ENCODE results near the gene COA1. TPM values are rescaled to one million over a fixed set of nuclear protein-coding genes. Genes with fewer than 3 reads are reported as not detected.
"Not testable (repeated sequence)": the region's sequence is repeated elsewhere in the genome, so short reads cannot be mapped to it uniquely, and the experiment has no call there.

The COA1 gene, protein sequence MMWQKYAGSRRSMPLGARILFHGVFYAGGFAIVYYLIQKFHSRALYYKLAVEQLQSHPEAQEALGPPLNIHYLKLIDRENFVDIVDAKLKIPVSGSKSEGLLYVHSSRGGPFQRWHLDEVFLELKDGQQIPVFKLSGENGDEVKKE
- total RNA-seq = 27.0 and 29.4 TPM in 2 replicates

DNA sequence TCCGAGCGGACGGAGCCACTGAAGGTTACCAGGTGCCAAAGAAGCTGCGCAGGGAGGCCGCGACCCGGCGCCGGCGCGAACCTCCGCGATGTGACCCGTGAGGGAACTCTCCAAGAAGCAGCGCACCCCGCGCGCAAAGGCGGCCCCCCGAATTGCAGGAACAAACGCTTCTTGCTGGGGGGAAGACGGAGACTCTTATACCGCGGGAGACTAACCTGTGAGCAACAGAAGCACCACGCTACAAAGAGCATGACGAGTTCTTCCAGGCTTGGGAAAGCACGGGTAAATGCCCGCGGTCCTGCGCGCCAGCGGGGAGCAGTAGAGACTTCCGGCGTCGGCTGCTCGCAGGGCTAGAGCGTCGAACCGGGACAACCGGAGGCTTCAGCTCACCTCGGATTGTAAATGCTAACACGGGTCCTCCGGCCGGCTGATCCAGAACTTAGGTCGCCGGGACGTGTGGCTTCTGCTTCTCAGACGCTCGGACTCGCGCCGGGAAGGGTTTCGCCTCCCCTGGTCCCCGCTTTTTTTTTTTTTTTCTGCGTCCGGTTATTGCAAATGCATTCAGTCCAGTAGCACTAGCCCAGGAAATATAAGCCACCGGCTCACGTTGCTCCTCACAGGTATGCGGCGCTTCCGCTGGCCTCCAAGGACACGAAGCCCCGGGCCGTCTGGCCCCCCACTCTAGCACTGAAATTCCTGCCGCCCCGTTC, at the start of gene COA1:
TSS of gene COA1 (minus strand) at position 310 of the 710 bp plus-strand sequence. CDS start 80,909 bp downstream, outside the sequence.
- peak; percentile 93 to 94 for DNase-seq (ENCODE audit: low read depth in 2 of 2)

DNA sequence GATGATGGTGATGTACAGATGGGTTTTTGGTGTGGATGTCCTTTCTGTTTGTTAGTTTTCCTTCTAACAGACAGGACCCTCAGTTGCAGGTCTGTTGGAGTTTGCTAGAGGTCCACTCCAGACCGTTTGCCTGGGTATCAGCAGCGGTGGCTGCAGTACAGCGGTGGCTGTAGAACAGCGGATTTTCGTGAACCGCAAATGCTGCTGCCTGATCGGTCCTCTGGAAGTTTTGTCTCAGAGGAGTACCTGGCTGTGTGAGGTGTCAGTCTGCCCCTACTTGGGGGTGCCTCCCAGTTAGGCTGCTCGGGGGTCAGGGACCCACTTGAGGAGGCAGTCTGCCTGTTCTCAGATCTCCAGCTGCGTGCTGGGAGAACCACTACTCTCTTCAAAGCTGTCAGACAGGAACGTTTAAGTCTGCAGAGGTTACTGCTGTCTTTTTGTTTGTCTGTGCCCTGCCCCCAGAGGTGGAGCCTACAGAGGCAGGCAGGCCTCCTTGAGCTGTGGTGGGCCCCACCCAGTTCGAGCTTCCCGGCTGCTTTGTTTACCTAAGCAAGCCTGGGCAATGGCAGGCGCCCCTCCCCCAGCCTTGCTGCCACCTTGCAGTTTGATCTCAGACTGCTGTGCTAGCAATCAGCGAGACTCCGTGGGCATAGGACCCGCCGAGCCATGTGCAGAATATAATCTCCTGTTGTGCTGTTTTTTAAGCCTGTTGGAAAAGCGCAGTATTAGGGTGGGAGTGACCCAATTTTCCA, 49.1 kb upstream of the COA1 start:
- DNase-seq (ENCODE audit: low read depth in 2 of 2) = not testable (repeated sequence)

DNA sequence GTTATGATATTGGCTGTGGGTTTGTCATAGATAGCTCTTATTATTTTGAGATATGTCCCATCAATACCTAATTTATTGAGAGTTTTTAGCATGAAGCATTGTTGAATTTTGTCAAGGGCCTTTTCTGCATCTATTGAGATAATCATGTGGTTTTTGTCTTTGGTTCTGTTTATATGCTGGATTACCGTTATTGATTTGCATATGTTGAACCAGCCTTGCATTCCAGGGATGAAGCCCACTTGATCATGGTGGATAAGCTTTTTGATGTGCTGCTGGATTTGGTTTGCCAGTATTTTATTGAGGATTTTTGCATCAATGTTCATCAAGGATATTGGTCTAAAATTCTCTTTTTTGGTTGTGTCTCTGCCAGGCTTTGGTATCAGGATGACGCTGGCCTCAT, 45.9 kb upstream of the COA1 start:
- DNase-seq (ENCODE audit: low read depth in 2 of 2) = not testable (repeated sequence)

GRCh38 chr7:43773268-43773667, 43.9 kb upstream of the COA1 start:
- DNase-seq (ENCODE audit: low read depth in 2 of 2) = not testable (repeated sequence)

GRCh38 chr7:43771573-43771972, 42.2 kb upstream of the COA1 start:
- no peak for DNase-seq (ENCODE audit: low read depth in 2 of 2)

DNA sequence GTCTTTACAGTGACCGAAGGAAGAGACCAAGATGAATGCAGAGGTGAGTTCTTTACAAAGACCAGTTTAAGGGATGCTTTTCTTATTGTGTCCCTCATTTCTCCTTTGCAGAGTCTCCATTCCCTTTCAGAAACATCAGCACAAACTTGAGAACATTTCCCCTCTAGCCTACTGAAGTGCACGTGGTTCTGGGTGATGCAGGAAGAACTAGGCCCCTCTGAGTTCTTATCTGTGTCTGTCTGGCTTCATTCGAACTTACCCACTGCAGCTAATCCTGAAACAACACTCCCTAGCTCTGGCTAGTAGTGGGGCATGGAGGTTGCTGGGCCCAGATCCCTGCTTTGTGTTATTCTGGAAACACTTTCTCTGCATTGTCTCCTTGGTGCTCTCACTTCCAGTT, 41.8 kb upstream of the COA1 start:
- DNase-seq (ENCODE audit: low read depth in 2 of 2) = no peak

- DNase-seq (ENCODE audit: low read depth in 2 of 2) = no peak
These were observed 40.6 kb upstream of the COA1 start for GRCh38 chr7:43769791-43770465.

- DNase-seq (ENCODE audit: low read depth in 2 of 2) = no peak
These were observed 40.0 kb upstream of the COA1 start for GRCh38 chr7:43769281-43769680.

- no peak for DNase-seq (ENCODE audit: low read depth in 2 of 2)
These were observed 39.6 kb upstream of the COA1 start for GRCh38 chr7:43768887-43769272.

DNA sequence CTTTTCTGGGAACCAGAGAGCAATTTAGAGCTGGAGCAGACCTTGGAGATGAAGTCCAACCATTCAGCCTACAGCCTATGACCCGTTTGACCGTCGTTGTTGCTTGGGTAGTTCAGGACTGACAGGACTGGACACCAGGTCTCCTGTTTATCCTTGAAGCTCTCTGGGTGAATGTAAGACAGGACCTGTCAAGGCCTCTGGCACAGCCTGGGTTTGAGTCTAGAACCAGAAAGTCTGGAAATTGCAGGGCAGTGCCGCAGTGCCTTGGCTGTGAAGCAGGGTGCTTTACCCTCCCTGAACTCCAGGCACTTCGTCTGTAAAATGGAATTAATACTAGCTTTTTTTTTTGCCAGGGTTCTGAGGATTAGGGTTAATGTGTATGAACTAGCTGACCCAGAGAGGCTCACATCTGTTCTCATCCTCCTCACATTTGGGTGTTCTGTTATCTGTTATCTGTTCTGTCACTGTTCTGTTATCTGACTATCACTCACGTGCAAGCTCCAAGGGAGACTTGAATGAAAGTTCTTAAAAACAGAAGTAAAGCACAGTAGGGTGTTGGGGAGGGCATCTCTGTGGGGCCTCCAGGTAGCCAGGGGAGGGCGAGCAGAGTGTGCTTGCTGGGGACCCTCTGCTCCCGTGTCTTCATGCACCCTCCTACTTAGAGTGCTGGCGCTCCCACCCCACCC, 39.0 kb upstream of the COA1 start:
- no peak for DNase-seq (ENCODE audit: low read depth in 2 of 2)

- no peak for DNase-seq (ENCODE audit: low read depth in 2 of 2)
These were observed 38.0 kb upstream of the COA1 start for GRCh38 chr7:43767311-43767710.

DNA sequence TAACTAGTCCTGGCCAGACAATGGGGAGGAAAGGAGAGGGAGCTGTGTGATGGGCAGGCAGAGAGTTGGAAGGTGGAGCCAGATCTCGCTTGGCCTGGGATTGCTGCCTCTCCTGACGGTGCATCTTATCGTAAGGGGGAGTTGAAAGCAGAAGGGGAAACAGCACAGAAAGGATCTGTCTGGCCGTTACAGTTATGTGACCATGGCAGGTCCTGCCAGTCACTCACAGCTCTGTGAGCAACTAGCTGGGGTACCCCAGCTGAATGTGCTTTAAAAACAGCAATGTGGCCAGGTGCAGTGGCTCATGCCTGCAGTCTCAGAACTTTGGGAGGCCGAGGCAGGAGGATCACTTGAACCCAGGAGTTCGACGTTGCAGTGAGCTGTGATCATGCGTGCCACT, 37.2 kb upstream of the COA1 start:
- DNase-seq (ENCODE audit: low read depth in 2 of 2) = no peak

DNA sequence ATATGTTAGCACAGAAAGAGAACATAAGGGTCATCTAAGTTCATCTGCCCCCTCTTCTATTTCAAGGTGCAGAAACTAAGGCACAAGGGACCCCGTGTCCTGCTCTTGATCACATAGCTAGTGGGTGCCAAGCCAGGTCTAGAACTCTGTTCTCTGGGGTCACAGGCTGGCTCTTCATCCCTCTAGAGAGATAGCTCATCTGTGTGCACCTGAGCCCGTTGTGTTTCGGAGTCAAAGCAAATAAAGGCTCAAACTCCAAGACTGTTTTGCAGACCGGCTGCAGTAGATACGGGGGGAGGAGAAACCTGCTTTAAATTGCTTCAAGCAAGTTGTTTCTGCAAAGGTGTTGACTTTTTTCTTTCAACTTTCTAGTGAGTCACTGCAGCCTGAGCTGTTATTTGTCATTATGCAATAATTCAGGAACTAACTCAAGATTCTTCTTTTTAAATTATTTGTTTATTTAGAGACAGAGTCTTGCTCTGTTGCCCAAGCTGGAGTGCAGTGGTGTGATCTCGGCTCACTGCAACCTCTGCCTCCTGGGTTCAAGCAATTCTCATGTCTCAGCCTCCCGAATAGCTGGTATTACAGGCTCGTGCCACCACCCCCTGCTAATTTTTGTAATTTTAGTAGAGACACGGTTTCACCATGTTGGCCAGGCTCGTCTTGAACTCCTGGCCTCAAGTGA, 35.6 kb upstream of the COA1 start:
- DNase-seq (ENCODE audit: low read depth in 2 of 2) = no peak

GRCh38 chr7:43764039-43764761, 34.9 kb upstream of the COA1 start:
- DNase-seq (ENCODE audit: low read depth in 2 of 2) = no peak

- DNase-seq (ENCODE audit: low read depth in 2 of 2) = no peak
These were observed 33.9 kb upstream of the COA1 start for GRCh38 chr7:43763183-43763582.

DNA sequence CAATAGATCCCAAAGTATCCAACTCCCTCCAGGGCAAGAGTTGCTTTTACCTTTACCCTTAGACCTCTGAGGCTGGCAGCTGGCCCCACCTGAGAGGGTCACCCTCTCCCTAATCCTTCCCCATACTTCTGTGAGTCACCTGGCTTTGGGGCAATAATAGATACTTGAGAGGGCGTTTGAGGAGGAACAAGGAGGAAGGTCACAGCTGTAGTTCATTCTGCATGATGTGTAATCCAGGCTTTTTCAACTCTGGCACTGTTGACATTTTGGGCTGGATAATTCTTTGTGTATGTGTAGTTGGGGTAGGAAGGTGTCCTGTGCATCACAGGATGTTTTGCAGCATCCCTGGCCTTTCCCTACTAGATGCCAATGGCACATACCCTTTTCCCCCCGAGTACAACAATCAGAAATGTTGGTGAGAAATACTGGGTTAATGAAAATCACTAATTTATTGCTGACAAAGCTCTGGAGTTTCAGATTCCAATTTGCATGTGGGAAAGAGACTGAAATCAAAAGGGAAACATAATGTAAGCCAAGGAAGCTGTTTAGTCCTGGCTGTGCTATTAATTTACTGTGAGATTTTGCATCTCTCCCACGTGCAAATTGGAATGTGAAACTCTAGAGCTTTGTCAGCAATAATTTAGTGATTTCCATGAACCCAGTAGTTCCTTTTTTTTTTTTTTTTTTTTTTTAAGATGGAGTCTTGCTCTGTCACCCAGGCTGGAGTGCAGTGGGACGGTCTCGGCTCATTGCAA, 32.8 kb upstream of the COA1 start:
- DNase-seq (ENCODE audit: low read depth in 2 of 2) = no peak

DNA sequence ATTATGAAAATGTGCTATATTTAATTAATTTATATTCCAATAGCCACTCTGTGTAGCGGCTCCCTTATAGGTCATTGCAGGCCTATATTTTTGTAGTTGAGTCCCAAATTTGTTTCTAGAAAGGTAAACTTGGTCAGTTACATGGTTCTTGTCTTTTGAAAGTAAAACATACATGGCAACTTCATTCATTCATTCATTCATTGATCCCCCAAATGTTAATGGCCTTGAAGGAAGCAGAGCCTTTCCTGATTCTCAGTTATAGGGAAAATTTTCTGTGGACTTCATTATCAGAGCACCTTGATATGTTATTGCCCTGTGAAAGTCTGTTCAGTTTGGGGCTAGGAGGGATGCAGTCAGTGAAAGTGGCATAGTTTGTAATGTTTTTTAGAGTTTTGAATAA, 32.1 kb upstream of the COA1 start:
- no peak for DNase-seq (ENCODE audit: low read depth in 2 of 2)

GRCh38 chr7:43760861-43761260, 31.5 kb upstream of the COA1 start:
- no peak for DNase-seq (ENCODE audit: low read depth in 2 of 2)

GRCh38 chr7:43758822-43759683, 29.7 kb upstream of the COA1 start:
- peak; percentile 47 to 54 for DNase-seq (ENCODE audit: low read depth in 2 of 2)

All from lung microvascular endothelial cell (primary cell).